Astrocyte (in vitro differentiated cells and primary cell): ENCODE data around the gene IL17C. TPM values are rescaled to one million over a fixed set of nuclear protein-coding genes. Genes with fewer than 3 reads are reported as not detected.

Source experiments
- DNase-seq: peaks from one replicate; pipeline ENCODE4 v3.0.0-alpha.2; 2010; ENCODE audit warnings: low read depth
- FAIRE-seq: peaks from 2 replicates; lab custom pipeline; 2011; peaks lifted over from hg19 to GRCh38; lab: Jason Lieb, UNC
- H2AFZ ChIP-seq: 2 replicates; pipeline ENCODE4 v1.6.0; 2012; ENCODE audit warnings: low read depth, low read length, inconsistent platforms
- H3K27ac ChIP-seq: 2 replicates; pipeline ENCODE4 v1.5.1; 2011; ENCODE audit warnings: low read depth, low read length, inconsistent platforms
- H3K27me3 ChIP-seq: 2 replicates; pipeline ENCODE4 v1.6.0; 2011; ENCODE audit warnings: low read length, inconsistent platforms; ENCODE audit not compliant: insufficient read depth
- H3K36me3 ChIP-seq: 2 replicates; pipeline ENCODE4 v1.5.1; 2011; ENCODE audit warnings: low read length, inconsistent platforms; ENCODE audit not compliant: insufficient read depth
- H3K4me1 ChIP-seq: 2 replicates; pipeline ENCODE4 v1.5.1; 2011; ENCODE audit warnings: low read length, inconsistent platforms; ENCODE audit not compliant: insufficient read depth
- H3K4me2 ChIP-seq: 2 replicates; pipeline ENCODE4 v1.6.0; 2012; ENCODE audit warnings: low read length, inconsistent platforms
- H3K4me3 ChIP-seq: 2 replicates; pipeline ENCODE4 v1.5.1; 2011; ENCODE audit warnings: low read depth, mild to moderate bottlenecking, low read length, inconsistent platforms; ENCODE audit not compliant: insufficient read depth
- H3K79me2 ChIP-seq: 2 replicates; pipeline ENCODE4 v1.6.0; 2012; ENCODE audit warnings: mild to moderate bottlenecking, low read length, inconsistent platforms; ENCODE audit not compliant: insufficient read depth
- H3K9ac ChIP-seq: 2 replicates; pipeline ENCODE4 v1.6.0; 2012; ENCODE audit warnings: mild to moderate bottlenecking, low read length, inconsistent platforms
- H3K9me3 ChIP-seq: 2 replicates; pipeline ENCODE4 v1.5.1; 2012; ENCODE audit warnings: low read depth, mild to moderate bottlenecking, low read length, inconsistent platforms; ENCODE audit not compliant: insufficient read depth
- H4K20me1 ChIP-seq: 2 replicates; pipeline ENCODE4 v1.6.0; 2012; ENCODE audit warnings: low read length, inconsistent platforms; ENCODE audit not compliant: insufficient read depth
- H3K27ac Mint-ChIP-seq: one replicate; pipeline ENCODE4 v1.8.0; 2021; ENCODE audit warnings: mild to moderate bottlenecking, mixed read lengths; ENCODE audit not compliant: unreplicated experiment
- H3K27me3 Mint-ChIP-seq: one replicate; pipeline ENCODE4 v1.8.0; 2021; ENCODE audit warnings: low read depth, mixed read lengths; ENCODE audit not compliant: unreplicated experiment
- H3K36me3 Mint-ChIP-seq: one replicate; pipeline ENCODE4 v1.8.0; 2021; ENCODE audit warnings: low read depth, mixed read lengths; ENCODE audit not compliant: unreplicated experiment
- H3K4me1 Mint-ChIP-seq: one replicate; pipeline ENCODE4 v1.8.0; 2021; ENCODE audit warnings: low read depth, mixed read lengths; ENCODE audit not compliant: unreplicated experiment
- H3K4me3 Mint-ChIP-seq: one replicate; pipeline ENCODE4 v1.8.0; 2021; ENCODE audit warnings: mild to moderate bottlenecking, moderate library complexity, mixed read lengths; ENCODE audit not compliant: unreplicated experiment
- H3K9me3 Mint-ChIP-seq: one replicate; pipeline ENCODE4 v1.8.0; 2021; ENCODE audit warnings: mild to moderate bottlenecking, mixed read lengths; ENCODE audit not compliant: unreplicated experiment
- EZH2 ChIP-seq: IDR thresholded peaks from 2 replicates; pipeline ENCODE4 v1.6.1; 2012; ENCODE audit warnings: mild to moderate bottlenecking, low read length, inconsistent platforms; ENCODE audit not compliant: insufficient read depth
- total RNA-seq: library from RNA; stranded (reverse); gene quantifications from 2 replicates; pipeline ENCODE4 v1.2.1, GENCODE V29; 2021
- TF ChIP-seq, protein P1 (sequence below): IDR thresholded peaks from 2 replicates; pipeline ENCODE4 v1.5.1; 2011; ENCODE audit warnings: low read depth, mild to moderate bottlenecking, inconsistent platforms, low read length, moderate library complexity; ENCODE audit not compliant: insufficient read depth

The IL17C gene
- total RNA-seq, 1 donor from 2014 or later = 0.36 TPM

GRCh38 chr16:88645455-88645854, 7.1 kb downstream of the IL17C start:
- Histone ChIP-seq H3K79me2 (no peaks in the 10 kb centered on the region), H3K27ac (no peak overlapping the region), H3K27me3 (peaks cover 2% of the 10 kb centered on the region), H3K4me1 (peaks cover 6% of the 10 kb centered on the region), H2AFZ (no peak overlapping the region), H3K4me3 (no peak overlapping the region), H3K36me3 (no peaks in the 10 kb centered on the region), H4K20me1 (peaks cover 19% of the 10 kb centered on the region), H3K9ac (no peak overlapping the region), H3K4me2 (no peak overlapping the region), H3K9me3 (no peaks in the 10 kb centered on the region)
- TF ChIP-seq, protein P1, sequence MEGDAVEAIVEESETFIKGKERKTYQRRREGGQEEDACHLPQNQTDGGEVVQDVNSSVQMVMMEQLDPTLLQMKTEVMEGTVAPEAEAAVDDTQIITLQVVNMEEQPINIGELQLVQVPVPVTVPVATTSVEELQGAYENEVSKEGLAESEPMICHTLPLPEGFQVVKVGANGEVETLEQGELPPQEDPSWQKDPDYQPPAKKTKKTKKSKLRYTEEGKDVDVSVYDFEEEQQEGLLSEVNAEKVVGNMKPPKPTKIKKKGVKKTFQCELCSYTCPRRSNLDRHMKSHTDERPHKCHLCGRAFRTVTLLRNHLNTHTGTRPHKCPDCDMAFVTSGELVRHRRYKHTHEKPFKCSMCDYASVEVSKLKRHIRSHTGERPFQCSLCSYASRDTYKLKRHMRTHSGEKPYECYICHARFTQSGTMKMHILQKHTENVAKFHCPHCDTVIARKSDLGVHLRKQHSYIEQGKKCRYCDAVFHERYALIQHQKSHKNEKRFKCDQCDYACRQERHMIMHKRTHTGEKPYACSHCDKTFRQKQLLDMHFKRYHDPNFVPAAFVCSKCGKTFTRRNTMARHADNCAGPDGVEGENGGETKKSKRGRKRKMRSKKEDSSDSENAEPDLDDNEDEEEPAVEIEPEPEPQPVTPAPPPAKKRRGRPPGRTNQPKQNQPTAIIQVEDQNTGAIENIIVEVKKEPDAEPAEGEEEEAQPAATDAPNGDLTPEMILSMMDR = no peak
- TF ChIP-seq EZH2 = no peak
- FAIRE-seq = no peak
- H3K27me3 Mint-ChIP-seq = peaks cover 2% of the 10 kb centered on the region
- H3K9me3 Mint-ChIP-seq = no peaks in the 10 kb centered on the region
- H3K4me1 Mint-ChIP-seq = peaks cover 4% of the 10 kb centered on the region
- DNase-seq = no peak
- no peak overlapping the region for H3K27ac Mint-ChIP-seq
- peaks cover 12% of the 10 kb centered on the region for H3K36me3 Mint-ChIP-seq
- H3K4me3 Mint-ChIP-seq = no peak overlapping the region

- DNase-seq (no peak), FAIRE-seq (no peak)
- Mint-ChIP-seq H3K4me3 (no peak overlapping the region), H3K27ac (no peak overlapping the region), H3K4me1 (peaks cover 4% of the 10 kb centered on the region), H3K36me3 (peaks cover 12% of the 10 kb centered on the region), H3K27me3 (peaks cover 2% of the 10 kb centered on the region), H3K9me3 (no peaks in the 10 kb centered on the region)
- H3K9me3 ChIP-seq = no peaks in the 10 kb centered on the region
- no peak overlapping the region for H3K4me3 ChIP-seq
- no peaks in the 10 kb centered on the region for H3K36me3 ChIP-seq
- H3K79me2 ChIP-seq = no peaks in the 10 kb centered on the region
- H3K9ac ChIP-seq = no peak overlapping the region
- TF ChIP-seq, protein P1 = no peak
- TF ChIP-seq EZH2 = no peak
- no peak overlapping the region for H3K27ac ChIP-seq
- no peak overlapping the region for H2AFZ ChIP-seq
- no peak overlapping the region for H3K4me2 ChIP-seq
- no peaks in the 10 kb centered on the region for H3K27me3 ChIP-seq
- H4K20me1 ChIP-seq = peaks cover 20% of the 10 kb centered on the region
- peaks cover 6% of the 10 kb centered on the region for H3K4me1 ChIP-seq
Measured at GRCh38 chr16:88645941-88646340, 7.6 kb downstream of the IL17C start.

DNA sequence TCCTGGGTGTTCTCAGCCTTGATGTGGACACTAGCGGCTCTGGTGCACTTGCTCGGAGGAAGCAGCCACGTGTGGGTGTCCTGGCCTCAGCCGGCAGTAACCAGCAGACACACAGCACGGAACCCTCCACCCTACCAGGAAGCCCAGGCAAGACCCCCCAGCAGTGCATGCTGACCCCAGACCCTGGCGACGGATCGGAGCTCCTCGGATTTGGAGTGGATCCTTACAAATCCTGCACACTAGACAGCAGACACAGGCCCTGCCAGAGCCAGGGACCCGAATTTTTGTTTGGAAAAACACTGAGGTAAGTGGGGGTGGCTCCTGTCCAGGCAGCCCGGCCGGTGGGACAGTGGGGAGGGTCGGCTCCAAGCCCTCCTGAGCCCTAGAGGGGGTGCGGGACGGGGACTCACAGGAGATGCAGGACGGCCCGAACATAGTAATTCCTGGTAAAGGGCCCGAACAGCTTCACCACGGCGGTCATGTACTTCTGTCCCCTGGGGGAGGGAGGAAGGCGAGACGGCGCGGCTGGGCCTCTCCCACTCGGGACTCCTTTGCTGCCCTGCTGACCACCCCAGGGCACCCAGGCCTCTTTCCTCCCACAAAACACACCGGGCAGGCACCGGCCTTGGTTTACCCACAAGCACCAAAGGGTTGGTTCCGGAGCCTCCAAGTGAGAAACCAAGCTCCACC, 8.1 kb downstream of the IL17C start:
- H3K27ac Mint-ChIP-seq = no peak overlapping the region
- Histone ChIP-seq H4K20me1 (peaks cover 20% of the 10 kb centered on the region), H3K4me3 (no peak overlapping the region), H3K4me2 (no peak overlapping the region), H3K79me2 (no peaks in the 10 kb centered on the region), H3K9ac (no peak overlapping the region), H3K27ac (no peak overlapping the region), H3K27me3 (no peaks in the 10 kb centered on the region), H2AFZ (no peak overlapping the region), H3K36me3 (no peaks in the 10 kb centered on the region), H3K9me3 (no peaks in the 10 kb centered on the region), H3K4me1 (peaks cover 11% of the 10 kb centered on the region)
- DNase-seq (no peak), FAIRE-seq (no peak)
- no peaks in the 10 kb centered on the region for H3K9me3 Mint-ChIP-seq
- TF ChIP-seq, protein P1 = no peak
- no peak for TF ChIP-seq EZH2
- peaks cover 12% of the 10 kb centered on the region for H3K36me3 Mint-ChIP-seq
- no peak overlapping the region for H3K4me3 Mint-ChIP-seq
- no peaks in the 10 kb centered on the region for H3K27me3 Mint-ChIP-seq
- peaks cover 4% of the 10 kb centered on the region for H3K4me1 Mint-ChIP-seq
